ENCODE data around the gene TCERG1L.
"Not testable (repeated sequence)": the region's sequence is repeated elsewhere in the genome, so short reads cannot be mapped to it uniquely, and the experiment has no call there.

The TCERG1L gene

DNA sequence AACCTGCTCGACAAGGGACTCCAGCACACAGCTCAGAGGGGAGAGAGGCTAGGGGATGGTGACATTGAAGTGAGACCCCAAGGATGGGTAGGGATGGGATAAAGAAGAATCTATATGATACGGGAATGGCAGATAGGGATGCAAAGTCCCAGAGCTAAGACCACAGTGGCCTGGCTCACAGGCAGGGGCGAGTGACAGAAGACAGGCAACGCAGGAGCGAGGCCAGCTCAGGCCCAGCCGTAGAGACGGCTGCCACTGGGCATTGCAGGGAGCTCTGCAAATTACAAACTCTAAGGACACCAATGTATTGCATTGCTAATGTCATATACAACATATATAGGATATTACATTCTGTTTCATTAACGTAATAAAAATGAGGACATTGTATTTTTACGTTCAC lies 131.4 kb downstream of the TCERG1L start:
- H3K4me3 ChIP-seq (ENCODE audit: low read depth, low read length) = no peak overlapping the region
- no peaks in the 10 kb centered on the region for H3K4me1 ChIP-seq (ENCODE audit: control insufficient read depth, insufficient read depth, low read length)
- H3K27ac ChIP-seq (ENCODE audit: low read depth, low read length) = no peak overlapping the region
- peaks cover 7% of the 10 kb centered on the region; the same call in 1 of the 2 replicates for H3K9me3 ChIP-seq (ENCODE audit: control insufficient read depth, insufficient read depth, low read depth, low read length)
- no peaks in the 10 kb centered on the region for H3K27me3 ChIP-seq (ENCODE audit: control insufficient read depth, insufficient read depth, low read length)
- no peak overlapping the region for H3K9ac ChIP-seq (ENCODE audit: low read length)
- H3K36me3 ChIP-seq (ENCODE audit: control insufficient read depth, insufficient read depth, low read length) = no peaks in the 10 kb centered on the region

DNA sequence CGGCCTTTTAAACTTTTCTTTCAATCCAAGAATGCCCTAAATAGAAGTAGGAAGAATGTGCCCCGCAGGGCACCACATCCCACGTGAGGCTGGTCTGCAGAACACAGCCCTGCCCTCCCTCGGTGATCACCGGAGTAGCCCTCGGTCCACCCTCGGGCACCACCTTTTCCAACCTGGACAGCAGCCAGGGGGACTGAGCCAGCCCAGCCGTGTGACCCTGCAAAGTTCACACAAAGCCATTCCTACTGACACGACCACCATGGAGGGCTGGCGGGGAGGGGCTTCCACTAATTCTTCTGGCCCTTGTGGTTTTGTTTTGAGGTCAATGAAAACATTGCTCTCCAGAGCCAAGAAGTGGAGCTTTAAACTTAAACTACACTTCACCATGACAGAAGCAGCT lies 132.2 kb downstream of the TCERG1L start:
- no peak overlapping the region for H3K9ac ChIP-seq (ENCODE audit: low read length)
- H3K27me3 ChIP-seq (ENCODE audit: control insufficient read depth, insufficient read depth, low read length) = no peaks in the 10 kb centered on the region
- H3K27ac ChIP-seq (ENCODE audit: low read depth, low read length) = no peak overlapping the region
- no peaks in the 10 kb centered on the region for H3K36me3 ChIP-seq (ENCODE audit: control insufficient read depth, insufficient read depth, low read length)
- no peaks in the 10 kb centered on the region for H3K4me1 ChIP-seq (ENCODE audit: control insufficient read depth, insufficient read depth, low read length)
- H3K4me3 ChIP-seq (ENCODE audit: low read depth, low read length) = no peak overlapping the region
- H3K9me3 ChIP-seq (ENCODE audit: control insufficient read depth, insufficient read depth, low read depth, low read length) = peaks cover 7% of the 10 kb centered on the region; the same call in 1 of the 2 replicates

DNA sequence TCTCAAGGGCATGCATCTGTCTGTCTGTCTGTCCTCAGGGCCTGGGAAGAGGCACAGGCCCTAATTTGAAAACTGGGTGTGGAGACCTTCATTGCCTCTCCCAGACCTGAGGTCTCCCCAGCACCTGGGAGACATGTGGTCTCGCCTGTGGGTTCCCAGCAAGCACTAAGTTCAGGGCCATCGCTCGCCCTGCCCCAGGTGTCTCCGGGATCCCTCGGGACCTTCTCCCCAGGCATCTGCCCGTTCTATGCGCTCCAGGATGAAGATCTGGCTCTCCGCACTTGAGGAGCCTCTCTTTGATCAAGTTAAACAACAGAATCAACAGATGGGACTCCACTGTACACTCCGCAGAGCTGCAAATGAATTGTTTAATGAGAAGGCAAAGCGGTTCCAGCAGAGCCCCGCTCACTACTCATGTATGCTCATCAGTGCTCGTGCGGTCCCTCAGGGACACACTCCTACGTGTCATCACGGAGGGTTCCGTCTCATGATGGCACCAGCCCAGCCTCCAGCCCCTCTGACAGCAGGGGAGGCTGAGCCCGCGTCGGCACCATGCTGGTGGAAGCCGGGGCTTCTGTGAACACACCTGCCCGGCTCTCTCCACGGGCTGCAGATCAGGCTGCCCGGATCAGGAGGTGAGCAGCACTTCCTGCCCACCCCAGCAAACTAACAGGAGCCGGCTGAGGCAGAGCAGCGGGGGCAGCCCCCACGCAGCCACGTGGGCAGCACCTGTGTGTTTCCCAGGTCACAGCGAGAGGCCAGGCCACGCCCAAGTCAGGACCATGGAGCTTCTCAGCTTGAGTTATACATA lies 132.8 kb downstream of the TCERG1L start:
- H3K9ac ChIP-seq (ENCODE audit: low read length) = no peak overlapping the region
- peaks cover 7% of the 10 kb centered on the region; the same call in 1 of the 2 replicates for H3K9me3 ChIP-seq (ENCODE audit: control insufficient read depth, insufficient read depth, low read depth, low read length)
- peaks cover 4% of the 10 kb centered on the region; the same call in 1 of the 2 replicates for H3K4me1 ChIP-seq (ENCODE audit: control insufficient read depth, insufficient read depth, low read length)

DNA sequence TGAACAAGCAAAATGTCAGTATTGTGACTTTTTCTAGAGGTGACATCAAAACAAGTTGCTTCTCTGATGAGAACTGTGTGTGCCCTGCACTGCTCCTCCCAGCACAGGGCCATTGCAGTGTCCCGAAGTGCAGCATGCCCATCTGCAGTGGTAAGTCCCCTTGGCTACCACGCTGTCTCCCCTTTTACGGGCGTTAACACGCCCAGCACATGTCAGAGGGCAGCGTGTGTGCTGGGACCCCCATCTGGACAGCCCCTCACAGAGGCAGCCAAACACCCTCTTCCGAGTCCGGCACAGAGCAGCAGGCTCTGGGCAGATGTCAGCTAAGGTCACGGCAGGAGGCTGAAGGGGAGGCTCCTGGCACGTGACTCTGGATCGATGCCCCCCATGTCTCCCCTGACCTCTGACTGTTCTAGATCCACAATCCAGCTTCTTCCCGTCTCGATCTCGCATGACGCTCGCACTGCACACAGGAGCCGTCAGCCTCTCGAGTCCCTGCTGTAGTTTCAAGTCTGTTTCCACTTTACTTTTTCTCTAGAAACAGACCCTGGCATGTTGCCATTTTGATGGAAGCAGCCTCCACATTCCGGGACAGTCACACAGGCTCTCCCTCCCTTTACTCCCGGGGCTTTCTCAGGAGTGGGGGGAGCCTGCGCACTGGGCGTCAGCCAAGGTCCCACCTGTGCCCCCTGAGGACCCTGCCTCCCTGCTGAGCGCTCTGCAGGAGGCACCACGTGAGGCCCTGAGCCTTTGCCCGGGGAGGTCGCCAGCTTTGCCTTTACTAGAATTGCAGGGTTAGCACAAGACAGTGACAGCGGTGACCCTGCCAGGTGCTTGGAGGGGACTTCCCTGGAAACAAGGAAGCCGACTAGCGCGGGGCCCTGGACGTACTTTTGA lies 133.8 kb downstream of the TCERG1L start:
- Histone ChIP-seq H3K27me3 (ENCODE audit: control insufficient read depth, insufficient read depth, low read length) (no peaks in the 10 kb centered on the region), H3K27ac (ENCODE audit: low read depth, low read length) (no peak overlapping the region), H3K4me3 (ENCODE audit: low read depth, low read length) (no peak overlapping the region), H3K9ac (ENCODE audit: low read length) (no peak overlapping the region), H3K36me3 (ENCODE audit: control insufficient read depth, insufficient read depth, low read length) (no peaks in the 10 kb centered on the region), H3K9me3 (ENCODE audit: control insufficient read depth, insufficient read depth, low read depth, low read length) (peaks cover 7% of the 10 kb centered on the region; the same call in 1 of the 2 replicates), H3K4me1 (ENCODE audit: control insufficient read depth, insufficient read depth, low read length) (peaks cover 4% of the 10 kb centered on the region; the same call in 1 of the 2 replicates)

More for the DNA sequence above, 132.8 kb downstream of the TCERG1L start:
- H3K27me3 ChIP-seq (ENCODE audit: control insufficient read depth, insufficient read depth, low read length) = no peaks in the 10 kb centered on the region
- no peak overlapping the region for H3K27ac ChIP-seq (ENCODE audit: low read depth, low read length)
- no peaks in the 10 kb centered on the region for H3K36me3 ChIP-seq (ENCODE audit: control insufficient read depth, insufficient read depth, low read length)
- no peak overlapping the region for H3K4me3 ChIP-seq (ENCODE audit: low read depth, low read length)

DNA sequence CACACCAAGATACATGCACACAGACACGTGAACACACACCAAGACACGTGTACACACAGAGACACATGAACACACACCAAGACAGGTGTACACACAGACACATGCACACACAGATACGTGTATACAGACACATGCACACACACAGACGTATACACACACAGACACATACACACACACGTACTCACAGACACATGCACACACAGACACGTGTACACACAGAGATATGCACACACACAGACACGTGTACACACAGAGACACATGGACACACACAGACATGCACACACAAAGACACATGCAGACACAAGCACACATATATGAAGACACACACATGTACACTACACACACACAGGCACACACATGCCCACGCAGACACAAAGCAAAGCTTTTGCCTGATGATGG lies 134.6 kb downstream of the TCERG1L start:
- Histone ChIP-seq H3K9ac (ENCODE audit: low read length) (no peak overlapping the region), H3K27me3 (ENCODE audit: control insufficient read depth, insufficient read depth, low read length) (no peaks in the 10 kb centered on the region), H3K27ac (ENCODE audit: low read depth, low read length) (no peak overlapping the region), H3K9me3 (ENCODE audit: control insufficient read depth, insufficient read depth, low read depth, low read length) (peaks cover 7% of the 10 kb centered on the region; the same call in 1 of the 2 replicates), H3K36me3 (ENCODE audit: control insufficient read depth, insufficient read depth, low read length) (no peaks in the 10 kb centered on the region), H3K4me1 (ENCODE audit: control insufficient read depth, insufficient read depth, low read length) (peaks cover 4% of the 10 kb centered on the region; the same call in 1 of the 2 replicates), H3K4me3 (ENCODE audit: low read depth, low read length) (no peak overlapping the region)

DNA sequence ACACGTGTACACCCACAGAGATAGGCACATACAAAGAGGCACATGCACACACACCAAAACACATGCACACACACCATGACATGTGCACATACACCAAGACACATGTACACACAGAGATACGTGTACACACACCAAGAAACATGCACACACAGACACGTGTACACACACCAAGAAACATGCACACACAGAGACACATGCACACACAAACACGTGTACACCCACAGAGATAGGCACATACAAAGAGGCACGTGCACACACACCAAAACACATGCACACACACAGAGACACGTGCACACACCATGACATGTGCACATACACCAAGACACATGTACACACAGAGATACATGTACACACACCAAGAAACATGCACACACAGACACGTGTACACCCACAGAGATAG lies 135.2 kb downstream of the TCERG1L start:
- not testable (repeated sequence) for H3K4me3 ChIP-seq (ENCODE audit: low read depth, low read length); H3K9ac ChIP-seq (ENCODE audit: low read length); H3K36me3 ChIP-seq (ENCODE audit: control insufficient read depth, insufficient read depth, low read length); H3K9me3 ChIP-seq (ENCODE audit: control insufficient read depth, insufficient read depth, low read depth, low read length); H3K4me1 ChIP-seq (ENCODE audit: control insufficient read depth, insufficient read depth, low read length); H3K27ac ChIP-seq (ENCODE audit: low read depth, low read length); H3K27me3 ChIP-seq (ENCODE audit: control insufficient read depth, insufficient read depth, low read length)

DNA sequence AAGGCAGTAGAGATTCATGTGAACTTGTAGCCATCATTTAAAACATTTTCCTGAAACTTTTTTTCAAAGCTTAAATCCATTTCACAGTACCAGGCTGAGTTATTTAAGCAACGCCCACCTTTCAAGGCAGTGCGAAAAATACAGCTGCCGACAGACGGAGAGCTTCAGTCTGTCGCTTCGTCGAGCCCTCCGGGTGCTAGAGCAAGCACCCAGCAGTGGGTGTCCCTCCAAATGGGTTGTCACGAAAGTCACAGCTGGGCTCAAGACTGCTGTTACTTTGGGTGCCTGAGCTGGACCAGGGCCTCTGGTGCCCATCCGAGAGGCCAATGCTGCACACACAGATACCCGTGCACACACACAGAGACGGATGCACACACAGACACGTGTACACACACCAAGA lies 135.6 kb downstream of the TCERG1L start:
- no peak overlapping the region for H3K27ac ChIP-seq (ENCODE audit: low read depth, low read length)
- no peaks in the 10 kb centered on the region for H3K27me3 ChIP-seq (ENCODE audit: control insufficient read depth, insufficient read depth, low read length)
- H3K9ac ChIP-seq (ENCODE audit: low read length) = no peak overlapping the region
- H3K4me1 ChIP-seq (ENCODE audit: control insufficient read depth, insufficient read depth, low read length) = peaks cover 4% of the 10 kb centered on the region; the same call in 1 of the 2 replicates
- no peak overlapping the region for H3K4me3 ChIP-seq (ENCODE audit: low read depth, low read length)
- H3K9me3 ChIP-seq (ENCODE audit: control insufficient read depth, insufficient read depth, low read depth, low read length) = peaks cover 7% of the 10 kb centered on the region; the same call in 1 of the 2 replicates
- no peaks in the 10 kb centered on the region for H3K36me3 ChIP-seq (ENCODE audit: control insufficient read depth, insufficient read depth, low read length)

DNA sequence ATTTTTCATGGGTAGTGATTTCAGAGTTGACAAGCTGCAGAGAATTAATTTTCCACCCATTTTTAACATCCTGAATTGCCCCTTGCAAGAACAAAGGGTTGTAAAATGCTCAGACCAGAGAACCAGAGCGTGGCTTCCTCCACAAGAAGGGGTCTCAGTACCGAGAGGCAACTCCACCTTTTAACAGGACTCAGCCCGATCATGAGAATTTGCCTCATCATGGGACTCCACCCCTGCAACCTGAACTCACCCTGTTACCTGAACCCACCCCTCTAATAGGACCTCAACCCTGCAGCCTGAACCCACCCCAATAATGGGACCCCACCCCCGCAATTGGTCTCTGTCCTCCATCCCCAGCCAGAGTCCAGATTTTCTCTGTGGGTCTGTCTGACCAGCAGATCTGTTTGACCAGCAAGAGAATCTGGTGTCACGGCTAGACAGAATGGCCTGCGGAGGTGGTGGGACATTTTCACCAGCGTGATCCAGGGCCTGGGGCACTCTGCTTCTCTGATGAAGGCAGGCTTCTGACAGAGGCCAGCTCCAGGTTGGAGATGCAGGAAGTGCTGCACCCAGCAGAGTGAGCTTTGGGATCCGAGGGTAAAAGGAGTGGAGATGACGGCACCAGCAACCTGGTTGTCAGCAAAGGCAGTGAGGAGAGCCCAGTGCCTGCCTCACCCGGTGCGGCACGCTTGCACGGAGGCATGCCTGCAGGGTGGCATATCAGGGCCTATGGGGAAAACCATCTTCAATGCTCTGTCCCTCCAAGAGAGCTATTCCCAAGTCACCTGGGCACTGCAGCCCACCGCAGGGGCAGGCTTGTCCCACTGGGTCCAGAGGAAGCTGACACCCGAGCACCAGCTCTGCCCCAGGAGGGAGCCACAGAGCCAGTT lies 136.6 kb downstream of the TCERG1L start:
- Histone ChIP-seq H3K27ac (ENCODE audit: low read depth, low read length) (no peak overlapping the region), H3K36me3 (ENCODE audit: control insufficient read depth, insufficient read depth, low read length) (no peaks in the 10 kb centered on the region), H3K4me3 (ENCODE audit: low read depth, low read length) (no peak overlapping the region), H3K9me3 (ENCODE audit: control insufficient read depth, insufficient read depth, low read depth, low read length) (peaks cover 7% of the 10 kb centered on the region; the same call in 1 of the 2 replicates), H3K9ac (ENCODE audit: low read length) (no peak overlapping the region), H3K27me3 (ENCODE audit: control insufficient read depth, insufficient read depth, low read length) (no peaks in the 10 kb centered on the region), H3K4me1 (ENCODE audit: control insufficient read depth, insufficient read depth, low read length) (peaks cover 4% of the 10 kb centered on the region; the same call in 1 of the 2 replicates)

DNA sequence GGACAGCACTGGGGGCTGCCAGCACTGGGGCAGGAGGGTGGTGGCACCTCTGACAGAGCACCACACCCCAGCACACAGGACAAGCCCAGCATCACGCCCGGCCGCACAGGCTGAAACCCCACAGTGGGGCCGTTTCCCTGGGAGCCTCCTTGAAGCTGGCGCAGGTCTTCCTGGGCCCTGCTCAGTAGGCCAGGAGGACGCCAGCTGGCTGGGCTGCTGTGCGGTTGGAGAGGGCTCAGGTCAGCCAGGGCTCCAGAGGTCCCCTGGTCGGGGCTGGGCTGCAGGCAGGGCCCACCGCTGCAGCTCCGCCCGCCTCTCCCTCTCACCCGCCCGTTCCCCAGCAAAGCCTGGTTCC lies 137.3 kb downstream of the TCERG1L start:
- peaks cover 4% of the 10 kb centered on the region; the same call in 1 of the 2 replicates for H3K4me1 ChIP-seq (ENCODE audit: control insufficient read depth, insufficient read depth, low read length)
- H3K27me3 ChIP-seq (ENCODE audit: control insufficient read depth, insufficient read depth, low read length) = no peaks in the 10 kb centered on the region
- H3K4me3 ChIP-seq (ENCODE audit: low read depth, low read length) = no peak overlapping the region
- peaks cover 7% of the 10 kb centered on the region; the same call in 1 of the 2 replicates for H3K9me3 ChIP-seq (ENCODE audit: control insufficient read depth, insufficient read depth, low read depth, low read length)
- H3K36me3 ChIP-seq (ENCODE audit: control insufficient read depth, insufficient read depth, low read length) = no peaks in the 10 kb centered on the region
- no peak overlapping the region for H3K9ac ChIP-seq (ENCODE audit: low read length)
- no peak overlapping the region for H3K27ac ChIP-seq (ENCODE audit: low read depth, low read length)

DNA sequence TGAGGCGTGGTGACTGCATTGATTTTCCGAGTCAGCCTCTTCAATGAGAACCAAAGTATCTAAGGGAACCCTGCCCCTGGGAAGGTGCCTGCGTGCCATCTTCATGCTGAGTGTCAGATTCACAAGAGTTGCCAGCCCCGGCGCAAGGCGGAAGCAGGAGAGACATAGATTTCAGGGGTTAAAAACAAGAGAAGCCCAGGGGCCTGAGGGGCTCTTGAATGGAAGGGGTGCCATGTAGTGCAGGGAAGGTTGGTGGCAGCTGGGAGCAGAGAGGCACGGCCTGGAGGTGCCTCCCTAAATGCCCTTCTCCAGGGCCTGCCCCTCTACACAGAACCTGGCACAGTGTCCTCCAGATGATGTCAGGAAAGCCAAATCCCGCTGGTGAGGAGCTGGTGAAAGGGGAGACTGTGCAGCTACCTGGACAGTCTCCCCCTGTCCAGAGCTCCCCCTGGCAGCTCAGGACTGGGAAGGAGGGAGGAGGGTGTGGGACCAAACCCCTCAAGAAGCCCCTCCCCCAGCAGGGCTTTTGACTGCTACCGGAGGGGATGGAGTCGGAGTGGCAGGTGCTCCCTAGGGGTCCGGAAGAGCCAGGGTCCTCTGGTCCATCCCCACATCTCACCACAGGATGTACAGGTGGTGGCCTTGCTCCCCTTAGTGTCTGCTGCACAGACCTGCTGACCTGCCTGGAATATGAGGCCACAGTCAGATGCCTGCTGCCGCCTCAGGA lies 137.9 kb downstream of the TCERG1L start:
- Histone ChIP-seq H3K9me3 (ENCODE audit: control insufficient read depth, insufficient read depth, low read depth, low read length) (peaks cover 7% of the 10 kb centered on the region; the same call in 1 of the 2 replicates), H3K9ac (ENCODE audit: low read length) (no peak overlapping the region), H3K27me3 (ENCODE audit: control insufficient read depth, insufficient read depth, low read length) (no peaks in the 10 kb centered on the region), H3K4me3 (ENCODE audit: low read depth, low read length) (no peak overlapping the region), H3K27ac (ENCODE audit: low read depth, low read length) (no peak overlapping the region), H3K36me3 (ENCODE audit: control insufficient read depth, insufficient read depth, low read length) (no peaks in the 10 kb centered on the region), H3K4me1 (ENCODE audit: control insufficient read depth, insufficient read depth, low read length) (peaks cover 4% of the 10 kb centered on the region; the same call in 1 of the 2 replicates)
